HEK293 (cell line): ENCODE data around the gene TUT4.

ENCODE experiments used
- ATF2 ChIP-seq: fragments of 450-650 bp; formaldehyde crosslinking; IDR thresholded peaks from 2 replicates; pipeline ENCODE4 v1.5.1; 2016; ENCODE audit warnings: missing biosample characterization, missing genetic modification characterization, low read depth
- GLI2 ChIP-seq: fragments of 450-650 bp; formaldehyde crosslinking; IDR thresholded peaks from 2 replicates; pipeline ENCODE4; 2017; ENCODE audit warnings: missing biosample characterization, missing genetic modification characterization, low read depth, borderline replicate concordance
- KLF9 ChIP-seq: fragments of 450-650 bp; formaldehyde crosslinking; IDR thresholded peaks from 2 replicates; pipeline ENCODE4 v1.5.1; 2016; ENCODE audit warnings: missing biosample characterization, missing genetic modification characterization, low read depth
- OSR2 ChIP-seq: fragments of 450-650 bp; formaldehyde crosslinking; IDR thresholded peaks from 2 replicates; pipeline ENCODE4 v1.5.1; 2016; ENCODE audit warnings: missing biosample characterization, missing genetic modification characterization
- PRDM10 ChIP-seq: fragments of 450-650 bp; formaldehyde crosslinking; IDR thresholded peaks from 2 replicates; pipeline ENCODE4 v1.5.1; 2016; ENCODE audit warnings: missing biosample characterization, missing genetic modification characterization
- REPIN1 ChIP-seq: fragments of 450-650 bp; formaldehyde crosslinking; IDR thresholded peaks from 2 replicates; pipeline ENCODE4 v1.5.1; 2017; ENCODE audit warnings: missing biosample characterization, missing genetic modification characterization, low read depth
- REST ChIP-seq: fragments of 450-650 bp; formaldehyde crosslinking; IDR thresholded peaks from 2 replicates; pipeline ENCODE4 v1.5.1; 2016; ENCODE audit warnings: missing biosample characterization, missing genetic modification characterization
- YY2 ChIP-seq: fragments of 450-650 bp; formaldehyde crosslinking; IDR thresholded peaks from 2 replicates; pipeline ENCODE4 v1.5.1; 2016; ENCODE audit warnings: missing biosample characterization, missing genetic modification characterization
- ZBTB11 ChIP-seq: fragments of 450-650 bp; formaldehyde crosslinking; conservative IDR thresholded peaks from 2 replicates; pipeline ENCODE4 v1.5.1; 2016; ENCODE audit warnings: low read depth, missing biosample characterization, missing genetic modification characterization
- ZBTB17 ChIP-seq: fragments of 450-650 bp; formaldehyde crosslinking; IDR thresholded peaks from 2 replicates; pipeline ENCODE4 v1.5.1; 2016; ENCODE audit warnings: missing biosample characterization, missing genetic modification characterization
- ZNF280D ChIP-seq: fragments of 450-650 bp; formaldehyde crosslinking; IDR thresholded peaks from 2 replicates; pipeline ENCODE4 v1.5.1; 2016; ENCODE audit warnings: missing biosample characterization, missing genetic modification characterization
- ZNF335 ChIP-seq: fragments of 450-650 bp; formaldehyde crosslinking; conservative IDR thresholded peaks from 2 replicates; pipeline ENCODE4 v1.5.1; 2016; ENCODE audit warnings: missing biosample characterization, missing genetic modification characterization
- ZNF518A ChIP-seq: fragments of 450-650 bp; formaldehyde crosslinking; conservative IDR thresholded peaks from 2 replicates; pipeline ENCODE4 v1.5.1; 2016; ENCODE audit warnings: low read depth, missing biosample characterization, missing genetic modification characterization
- ZSCAN18 ChIP-seq: fragments of 450-650 bp; formaldehyde crosslinking; IDR thresholded peaks from 2 replicates; pipeline ENCODE4 v1.5.1; 2016; ENCODE audit warnings: missing biosample characterization, missing genetic modification characterization

TUT4 gene

GRCh38 chr1:52404116-52404974 is 148.5 kb downstream of the TUT4 start, which contains the start of the genes ORC1 and PRPF38A (continued):
- no peak for TF ChIP-seq ZNF280D (tag by site-specific recombination)
- no peak for TF ChIP-seq GLI2 (tag by site-specific recombination)
- peak; percentile 93 for TF ChIP-seq KLF9 (tag by site-specific recombination)
- TF ChIP-seq REPIN1 (tag by site-specific recombination), result no peak
- peak; percentile 49 for TF ChIP-seq PRDM10 (tag by site-specific recombination)
- peak; percentile 88 for TF ChIP-seq ZBTB17 (tag by site-specific recombination)
- TF ChIP-seq ZNF335, result peak; percentile 87
- peak; percentile 63; the same call in 1 of the 2 replicates for TF ChIP-seq ATF2 (tag by site-specific recombination)
- TF ChIP-seq YY2 (tag by site-specific recombination), result peak; percentile 76
- TF ChIP-seq OSR2 (tag by site-specific recombination), result no peak
- TF ChIP-seq ZBTB11 (tag by site-specific recombination), result peak; percentile 92
- peak; percentile 61 for TF ChIP-seq ZNF518A (tag by site-specific recombination)
- TF ChIP-seq REST (tag by site-specific recombination), result no peak
- no peak for TF ChIP-seq ZSCAN18 (tag by site-specific recombination)
